ENCODE measurements around the gene NFYB. TPM values are rescaled to one million over a fixed set of nuclear protein-coding genes. Genes with fewer than 3 reads are reported as not detected.

The NFYB gene
- total RNA-seq, 1 donor from 2014 or later = 17.6 TPM

DNA sequence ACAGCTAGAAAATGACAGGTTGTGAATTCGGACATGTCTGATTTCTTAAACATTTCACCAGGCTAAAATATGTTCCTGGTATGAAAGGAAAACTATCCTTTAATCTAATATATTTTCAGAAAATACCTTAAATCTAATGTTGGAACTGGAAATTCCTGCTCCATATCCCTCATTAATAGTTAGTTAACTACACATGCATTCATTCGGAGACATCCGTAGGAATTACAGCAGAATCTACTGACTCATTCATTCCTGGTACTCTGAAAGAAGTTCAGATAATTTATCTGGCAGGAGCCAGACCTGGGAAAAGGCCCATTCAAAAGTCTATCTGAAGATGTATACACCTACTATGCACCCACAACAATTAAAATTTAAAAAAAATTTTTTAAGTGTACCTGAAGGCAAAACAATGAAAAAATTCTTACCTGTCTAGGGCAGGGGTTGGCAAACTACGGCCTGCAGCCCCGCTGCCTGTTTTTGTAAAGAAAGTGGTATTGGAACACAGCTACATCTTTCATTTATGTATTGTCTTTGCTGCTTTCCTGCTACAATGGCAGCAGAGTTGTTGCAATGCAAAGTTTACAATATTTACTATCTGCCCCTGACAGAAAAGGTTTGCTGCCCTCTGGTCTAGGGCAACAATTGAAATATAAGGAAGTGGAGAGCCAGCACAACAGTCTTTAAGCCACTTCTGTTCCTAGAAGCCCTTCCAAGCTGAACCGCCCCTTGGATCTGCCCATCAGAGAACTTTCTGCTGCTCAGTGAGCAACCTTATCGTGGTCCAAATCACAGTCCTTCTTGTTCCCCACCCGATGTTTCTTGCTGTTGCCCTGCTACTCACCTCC is 17.9 kb upstream of the NFYB start:
- no peak for DNase-seq

DNA sequence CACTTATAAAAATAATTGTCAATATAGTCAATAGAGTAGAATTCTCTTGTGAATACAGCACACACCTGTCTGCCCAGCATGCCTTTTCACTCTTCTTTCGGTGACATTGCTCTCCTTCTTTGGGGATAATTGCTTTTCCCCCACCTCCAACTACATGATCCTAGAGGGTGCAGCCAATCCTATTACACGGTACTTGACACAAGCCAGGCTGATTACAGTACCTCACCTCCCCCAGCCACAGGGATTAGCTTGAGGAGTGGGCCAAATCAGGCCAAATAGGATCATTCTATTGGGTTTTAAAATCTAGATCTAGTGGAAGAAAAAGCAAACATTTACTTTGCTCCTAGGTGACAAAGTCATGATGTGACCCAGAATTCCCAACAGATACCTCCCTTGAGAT is 16.8 kb upstream of the NFYB start:
- no peak for DNase-seq

DNA sequence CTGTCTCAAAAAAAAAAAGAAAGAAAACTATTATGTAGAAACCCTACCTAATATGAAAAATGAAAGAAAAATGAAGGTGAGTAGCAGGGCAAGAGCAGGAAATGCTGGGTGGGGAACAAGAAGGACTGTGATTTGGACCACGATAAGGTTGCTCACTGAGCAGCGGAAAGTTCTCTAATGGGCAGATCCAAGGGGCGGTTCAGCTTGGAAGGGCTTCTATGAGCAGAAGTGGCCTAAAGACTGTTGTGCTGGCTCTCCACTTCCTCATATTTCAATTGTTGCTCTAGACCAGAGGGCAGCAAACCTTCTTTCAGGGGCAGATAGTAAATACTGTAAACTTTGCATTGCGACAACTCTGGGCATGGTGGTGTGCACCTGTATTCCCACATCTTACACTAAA is 16.3 kb upstream of the NFYB start:
- DNase-seq = no peak

DNA sequence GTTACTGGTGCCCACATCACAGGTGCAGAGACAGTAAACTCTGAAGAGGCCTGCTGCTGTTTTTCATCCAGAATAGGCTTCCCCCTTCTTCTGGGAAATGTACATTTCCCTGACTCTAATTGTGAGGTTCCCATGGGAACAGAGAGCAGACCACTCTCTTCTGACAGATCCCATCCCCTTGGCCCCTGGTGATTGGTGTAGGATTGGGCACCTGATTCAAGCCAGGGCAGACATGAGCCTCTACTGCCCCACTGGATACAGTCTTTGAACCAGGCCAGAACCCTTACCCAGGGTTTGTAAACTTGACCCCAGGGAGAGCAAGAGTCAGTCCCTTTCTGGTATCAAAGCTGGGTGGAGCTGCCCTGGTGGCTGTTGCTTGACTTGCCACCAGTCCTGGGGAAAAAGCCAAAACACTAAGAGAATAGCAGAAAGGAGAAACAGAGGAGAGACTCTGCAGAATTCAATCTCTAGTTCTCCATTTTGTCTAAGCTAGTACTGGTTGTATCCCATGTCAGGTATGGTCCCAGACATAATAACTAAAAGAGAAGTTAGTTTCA is 14.8 kb upstream of the NFYB start:
- no peak for DNase-seq

DNA sequence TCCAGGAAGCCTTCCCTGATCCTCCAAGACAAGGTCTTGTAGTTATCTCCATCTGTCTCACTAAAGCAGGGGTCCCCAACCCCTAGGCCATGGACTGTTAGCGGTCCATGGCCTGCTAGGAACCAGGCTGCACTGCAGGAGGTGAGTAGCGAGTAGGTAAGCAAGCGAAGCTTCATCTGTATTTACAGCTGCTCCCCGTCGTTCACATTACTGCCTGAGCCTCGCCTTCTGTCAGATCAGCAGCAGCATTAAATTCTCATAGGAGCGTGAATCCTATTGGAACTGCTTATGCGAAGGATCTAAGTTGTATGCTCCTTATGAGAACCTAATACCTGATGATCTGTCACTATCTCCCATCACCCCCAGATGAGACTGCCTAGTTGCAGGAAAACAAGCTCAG is 12.4 kb upstream of the NFYB start:
- DNase-seq = no peak

DNA sequence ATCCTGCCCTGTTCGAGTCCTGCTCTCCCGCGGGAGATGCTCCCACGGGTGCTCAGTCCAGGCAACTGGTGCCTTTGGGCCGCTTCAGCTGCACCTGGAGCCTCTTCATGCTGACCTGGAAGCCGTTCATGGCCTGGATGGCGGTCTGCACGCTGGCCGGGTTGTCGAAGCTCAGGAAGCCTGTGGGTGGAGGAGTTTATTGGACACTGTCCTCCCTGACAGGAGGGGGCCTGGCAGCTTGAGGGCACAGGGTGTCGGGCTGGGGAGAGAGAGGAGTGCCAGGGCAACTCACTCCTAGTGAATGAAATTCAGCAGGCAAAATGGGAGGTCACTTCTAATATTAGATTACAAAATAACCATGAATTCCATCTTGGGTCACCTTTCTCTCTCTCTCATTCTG is 9.3 kb upstream of the NFYB start:
- DNase-seq = no peak

DNA sequence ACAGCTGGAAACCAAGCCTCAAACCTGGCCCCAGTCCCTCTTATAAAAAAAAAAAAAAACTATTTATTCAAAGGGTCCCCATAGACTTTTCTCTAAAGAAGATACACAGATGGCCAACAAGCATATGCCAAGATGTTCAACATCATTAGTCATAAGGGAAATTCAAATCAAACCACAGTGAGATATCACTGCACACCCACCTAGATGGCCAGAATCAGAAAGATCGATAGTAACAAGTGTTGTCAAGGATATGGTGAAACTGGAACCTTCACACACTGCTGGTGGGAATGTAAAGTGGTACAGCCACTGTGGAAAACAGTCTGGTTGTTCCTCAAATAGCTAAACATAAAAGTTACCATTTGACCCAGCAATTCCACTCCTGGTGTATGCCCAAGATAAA is 5.9 kb upstream of the NFYB start:
- no peak for DNase-seq

DNA sequence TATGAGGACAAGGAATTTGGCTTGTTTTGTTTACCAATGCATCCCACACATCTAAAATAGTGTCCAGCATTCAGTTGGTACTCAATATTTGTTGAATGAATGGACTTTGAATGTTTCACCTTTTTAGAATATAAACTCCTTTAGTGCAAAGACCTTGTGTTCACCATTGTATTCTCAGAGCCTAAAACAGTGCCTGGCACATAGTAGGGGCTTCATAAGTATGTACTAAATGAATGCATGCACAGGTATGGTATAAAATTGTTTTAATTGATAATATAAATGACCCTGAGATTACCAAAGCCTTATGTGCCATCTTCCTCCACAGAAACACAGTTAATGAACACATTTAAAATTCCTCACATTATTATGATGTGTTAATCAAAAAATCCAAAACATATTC is 5.0 kb upstream of the NFYB start:
- DNase-seq = no peak

DNA sequence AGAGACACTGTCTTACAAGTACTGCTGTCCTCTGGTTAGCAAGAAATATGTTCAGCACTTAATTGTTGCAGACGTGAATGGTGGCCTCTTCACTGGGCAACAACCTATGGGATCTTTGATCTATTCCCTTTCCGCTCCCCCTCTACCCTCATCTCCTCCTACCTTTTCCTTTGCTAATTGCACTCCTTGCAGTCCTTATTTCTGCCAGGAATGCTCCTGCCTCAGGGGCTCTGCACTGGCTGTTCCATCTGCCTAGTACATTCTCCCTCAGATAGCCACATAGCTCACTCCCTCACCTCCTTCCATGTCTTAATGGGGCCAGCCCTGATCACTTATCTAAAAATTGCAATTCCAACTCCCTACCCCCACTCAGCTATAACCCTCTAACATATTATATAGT is 4.5 kb upstream of the NFYB start:
- DNase-seq = no peak

DNA sequence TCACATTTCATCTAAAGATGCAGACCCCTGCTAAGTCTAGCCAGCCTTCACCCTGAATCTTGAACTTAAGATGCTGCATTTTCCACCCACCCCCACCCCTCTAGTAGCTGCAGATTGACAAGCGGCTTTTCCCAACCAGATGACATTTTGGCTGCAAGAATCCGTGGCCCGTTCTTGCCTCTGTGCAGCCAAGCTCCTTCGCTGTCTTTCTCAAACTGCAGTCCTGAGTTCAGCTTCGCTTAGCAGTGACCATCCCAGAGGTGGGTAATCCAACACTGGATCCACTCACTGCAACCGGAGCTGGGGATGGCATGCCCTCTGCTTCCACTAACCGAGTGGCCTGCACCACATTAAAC is 765 bp upstream of the NFYB start:
- DNase-seq = peak; percentile 21

DNA sequence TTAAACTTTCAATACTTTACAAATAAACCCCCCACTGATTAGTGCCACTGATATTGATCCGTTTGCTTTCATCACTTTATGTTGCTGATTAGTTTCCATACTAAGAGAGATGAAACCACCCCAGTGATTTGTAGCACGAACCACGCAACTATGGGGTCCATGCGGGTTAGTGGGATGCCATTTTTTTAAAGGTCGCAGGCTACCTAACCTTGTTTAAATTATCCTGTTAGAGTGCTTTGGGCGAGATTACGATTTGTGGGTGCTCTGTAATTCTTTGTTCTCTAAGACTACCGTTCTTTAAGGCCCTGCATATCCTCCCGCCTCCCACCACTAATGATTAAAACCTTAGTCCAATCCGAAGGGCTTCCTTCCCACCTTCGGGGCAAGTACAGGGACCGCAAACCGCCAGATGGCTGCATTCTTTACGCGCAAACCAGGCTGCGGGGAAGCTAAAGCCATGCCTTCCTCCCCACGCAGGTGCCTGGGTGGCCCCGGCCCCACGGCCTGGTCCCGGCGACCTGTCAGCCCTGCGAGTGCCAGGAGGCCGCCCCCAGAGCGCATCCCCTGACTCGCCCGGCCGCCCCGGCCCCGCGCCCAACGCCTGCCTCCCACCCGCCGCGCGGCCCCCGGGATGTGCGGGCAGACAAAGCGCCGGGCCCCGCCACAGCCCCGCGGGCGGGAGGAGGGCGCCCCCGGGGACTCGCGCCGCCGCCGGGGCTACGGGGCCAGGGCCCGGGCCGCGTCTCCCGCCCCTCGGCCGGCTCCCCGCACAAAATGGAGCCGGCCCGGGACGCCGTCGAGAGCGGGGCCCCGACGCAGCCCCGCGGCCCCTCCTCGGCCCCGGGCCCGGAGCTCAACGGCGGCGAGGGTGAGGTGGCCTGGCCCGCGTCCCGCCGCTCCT is 759 bp downstream of the NFYB start:
- peak; percentile 60 for DNase-seq

DNA sequence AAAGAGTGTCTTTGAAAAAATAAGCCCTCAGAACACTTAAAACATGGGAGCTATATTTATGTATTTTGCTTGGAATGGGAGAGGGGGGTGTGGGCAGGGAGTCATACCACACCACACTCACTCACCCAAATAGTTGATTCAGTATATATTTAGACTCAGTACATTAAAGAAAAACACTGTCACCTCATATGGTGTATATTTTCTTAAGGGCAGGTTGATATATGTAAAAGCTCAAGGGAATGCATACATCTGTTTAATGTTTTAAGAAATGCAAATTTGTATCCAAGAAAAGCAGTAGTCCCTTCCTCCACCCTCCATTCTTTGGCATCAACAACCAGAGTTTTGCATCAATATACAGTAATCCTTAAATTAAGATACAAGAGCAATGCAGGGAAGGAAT is 1.4 kb downstream of the NFYB start:
- DNase-seq = peak; percentile 60

DNA sequence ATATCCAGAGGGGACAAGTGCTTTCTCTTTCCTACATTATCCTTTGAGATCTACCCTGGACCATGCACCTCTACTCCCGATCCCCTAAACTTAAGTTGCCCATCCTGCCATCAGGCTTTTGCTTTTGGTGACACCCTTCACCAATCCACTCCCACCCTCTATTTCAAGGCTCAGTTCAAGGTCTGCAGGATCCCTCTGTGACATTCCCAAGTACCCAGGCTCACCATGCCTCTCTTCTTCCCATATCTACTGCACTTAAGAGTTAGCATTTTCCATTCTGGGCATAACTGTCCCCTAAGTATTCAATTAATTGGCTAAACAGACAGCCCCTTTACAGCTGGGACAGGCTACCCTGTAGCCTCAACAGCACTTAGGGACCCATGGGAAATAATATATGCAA is 3.1 kb downstream of the NFYB start:
- no peak for DNase-seq

DNA sequence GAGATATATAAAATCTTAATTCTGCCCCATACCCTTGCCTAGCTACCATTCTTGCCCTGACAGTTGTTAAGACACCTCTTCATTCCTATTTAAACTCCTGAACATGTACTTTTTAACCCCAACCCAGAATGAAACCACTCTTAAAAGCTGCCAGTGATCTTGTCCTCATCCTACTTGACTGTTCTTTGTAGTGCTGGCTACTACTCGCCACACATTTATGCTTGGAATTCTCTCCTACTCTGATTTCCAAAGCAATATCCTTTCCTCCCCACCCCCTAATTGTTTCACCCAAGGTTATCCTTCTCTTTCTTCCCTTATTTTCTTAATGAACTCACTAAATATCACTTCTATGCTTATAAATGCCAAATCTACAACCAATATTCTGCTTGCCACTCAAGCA is 4.1 kb downstream of the NFYB start:
- no peak for DNase-seq

DNA sequence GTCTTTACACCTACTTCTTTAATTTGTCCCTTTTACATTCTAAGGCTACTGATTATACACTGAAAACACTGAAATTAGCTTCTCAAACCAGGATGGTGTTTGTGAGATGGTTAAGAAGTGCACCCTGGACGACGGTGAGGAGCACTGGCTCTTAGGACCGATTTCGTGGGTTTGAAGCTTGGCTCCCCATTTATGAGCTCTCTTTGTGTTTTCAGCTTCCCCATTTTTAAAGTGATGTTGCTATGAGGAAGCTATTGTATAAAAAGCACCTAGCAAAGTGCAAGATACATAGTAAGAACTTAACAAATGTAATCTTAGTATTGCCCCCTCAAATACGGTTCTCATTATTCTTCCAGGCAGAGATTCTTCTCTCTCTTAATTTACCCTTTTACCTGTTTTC is 4.7 kb downstream of the NFYB start:
- no peak for DNase-seq

DNA sequence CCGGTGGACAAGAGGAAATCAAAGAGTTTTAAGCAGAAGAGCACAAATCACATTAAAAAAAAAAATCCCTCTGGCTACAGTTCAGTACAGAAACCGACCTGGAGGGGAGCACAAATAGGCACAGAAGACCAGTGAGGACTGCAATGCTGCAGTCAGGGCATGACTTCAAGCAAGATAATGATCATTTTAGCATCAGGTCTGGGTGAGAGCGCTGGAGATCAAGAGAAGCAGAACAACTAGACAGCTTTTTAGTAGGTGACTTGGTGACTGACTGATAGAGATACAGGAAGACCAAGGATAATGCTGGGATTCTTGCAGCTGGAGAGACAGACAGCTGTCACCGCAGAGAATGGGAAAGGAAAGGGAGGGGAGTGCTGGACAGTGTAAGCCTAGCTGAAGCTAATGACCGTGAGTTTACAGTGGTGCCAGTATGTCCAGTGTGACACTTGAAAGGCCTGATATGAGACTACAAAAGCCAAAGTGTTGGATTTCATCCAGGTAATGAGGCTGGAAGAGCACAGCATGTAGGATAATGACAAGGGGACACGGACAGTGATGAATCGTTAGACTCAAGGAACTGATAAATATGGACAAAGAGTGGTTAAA is 5.6 kb downstream of the NFYB start:
- no peak for DNase-seq

DNA sequence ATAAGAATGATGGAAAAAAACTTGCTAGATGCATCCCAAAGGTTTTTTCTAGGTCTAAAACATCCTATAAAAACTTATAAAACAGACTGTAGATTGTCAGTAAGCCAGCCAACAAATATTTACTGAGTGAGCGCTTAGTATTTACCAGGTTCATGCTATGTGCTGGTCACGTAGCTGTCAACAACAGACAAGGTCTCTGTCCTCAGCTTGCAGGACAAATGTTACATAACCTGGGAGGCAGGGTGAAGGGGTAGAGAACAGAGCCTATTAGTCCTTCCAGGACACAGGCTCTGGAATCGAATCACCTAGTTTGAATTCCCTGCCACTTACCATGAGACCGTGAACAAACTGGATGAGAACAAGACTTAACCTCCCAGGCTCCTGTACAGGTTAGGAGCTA is 6.4 kb downstream of the NFYB start:
- no peak for DNase-seq

DNA sequence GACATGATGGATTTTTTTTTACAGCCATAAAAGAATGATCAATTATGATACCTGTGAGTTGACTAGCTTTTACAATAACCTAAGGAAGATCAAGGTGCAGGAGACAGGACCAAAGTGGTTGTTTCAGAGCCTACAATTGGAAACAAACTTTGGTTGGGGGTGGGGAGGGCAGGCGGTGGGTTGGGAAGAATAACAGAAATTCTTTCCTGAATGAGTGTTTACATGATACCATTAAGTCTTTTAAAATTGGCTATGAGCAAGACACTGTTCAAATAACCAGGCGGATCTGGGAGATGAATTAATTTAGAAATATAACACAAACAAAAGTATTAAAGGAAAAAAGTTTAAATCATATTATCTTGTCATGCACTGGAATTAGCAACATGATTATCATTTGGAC is 7.2 kb downstream of the NFYB start:
- no peak for DNase-seq

DNA sequence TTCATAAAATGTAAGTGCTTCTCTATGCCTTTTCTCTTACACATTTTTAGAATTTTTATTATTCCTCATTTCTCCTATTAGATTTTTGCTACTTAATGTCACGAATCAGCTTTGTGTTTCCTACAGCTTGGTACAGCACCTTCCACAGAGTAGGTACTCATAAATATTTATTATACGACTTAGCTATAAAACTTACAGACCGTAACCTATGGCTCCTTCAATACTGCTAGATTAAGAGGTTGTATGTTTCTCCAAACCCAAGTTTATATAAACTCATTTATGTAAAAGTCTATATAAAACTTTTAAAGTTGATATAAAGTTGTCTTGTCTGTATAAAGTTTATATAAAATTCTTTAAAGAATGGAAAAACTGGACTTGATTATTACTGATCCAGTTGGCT is 11.5 kb downstream of the NFYB start:
- no peak for DNase-seq

DNA sequence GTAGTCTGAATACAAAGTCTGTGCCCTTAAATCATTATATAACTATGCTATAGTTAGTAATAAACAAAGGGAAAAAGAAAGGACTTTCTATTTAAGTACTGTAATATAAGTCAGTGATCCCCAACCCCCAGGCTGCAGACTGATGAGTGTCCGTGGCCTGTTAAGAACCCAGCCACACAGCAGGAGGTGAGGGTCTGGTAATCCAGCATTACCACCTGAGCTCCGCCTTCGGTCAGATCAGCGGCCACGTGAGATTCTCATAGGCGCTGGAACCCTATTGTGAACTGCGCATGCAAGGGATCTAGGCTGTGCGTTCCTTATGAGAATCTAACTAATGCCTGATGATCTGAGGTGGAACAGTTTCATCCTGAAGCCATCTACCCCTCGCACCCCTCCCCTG is 15.7 kb downstream of the NFYB start:
- DNase-seq = no peak

DNA sequence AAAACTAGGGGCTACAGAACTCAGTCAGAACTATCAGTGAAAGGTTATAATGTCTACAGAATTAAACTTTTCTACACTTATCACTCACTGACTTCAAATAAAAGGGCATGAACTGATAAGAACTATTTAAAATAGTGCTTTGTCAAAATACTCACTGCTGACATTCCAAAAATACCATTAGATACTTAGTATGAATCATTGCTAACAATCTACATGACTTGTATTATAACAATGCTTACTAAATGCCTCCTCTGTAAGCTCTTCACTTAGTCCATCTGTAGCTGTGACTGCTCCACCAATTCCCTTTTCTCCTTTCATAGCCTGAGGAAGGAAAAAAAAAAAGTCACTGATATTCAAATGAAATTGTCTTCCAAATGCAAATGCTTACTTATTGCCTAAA is 17.0 kb downstream of the NFYB start:
- DNase-seq = no peak

DNA sequence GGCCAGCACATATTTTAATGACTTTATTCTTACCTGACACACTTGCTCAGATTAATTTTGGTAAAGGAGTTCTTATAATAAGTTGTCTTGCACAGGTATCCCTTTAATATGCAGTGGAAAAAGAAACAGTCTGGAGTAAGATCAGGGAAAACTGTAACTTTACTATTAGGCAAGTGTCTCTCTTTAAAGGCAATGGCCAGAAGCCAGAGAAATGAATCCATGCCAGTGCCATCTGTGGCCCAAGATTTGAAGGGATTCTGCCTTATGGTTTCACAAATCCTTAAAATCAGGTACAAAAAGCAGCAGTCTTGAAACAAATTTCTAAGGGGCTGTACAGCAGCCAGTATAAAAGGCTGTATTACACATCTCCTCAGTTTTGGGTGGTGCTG is 22.4 kb downstream of the NFYB start:
- no peak for DNase-seq

Measured in skin of body (tissue), 2 donors.